Right lobe of liver (tissue), 6 donors: ENCODE measurements around the gene EIF4EBP3. TPM values are rescaled to one million over a fixed set of nuclear protein-coding genes. Genes with fewer than 3 reads are reported as not detected.

Experiments used
- ATAC-seq, 4 donors: fragments of 200-7000 bp; cut with Tn5 transposase; one replicate each; pipeline ENCODE4 v1.9.1; 2020; ENCODE audit warnings: mild to moderate bottlenecking in 4 of 4, moderate library complexity in 4 of 4
- DNase-seq, 3 donors: peaks; one replicate each; pipeline ENCODE4 v3.0.0-alpha.2; 2020
- H3K27ac ChIP-seq, 3 donors: fragments of 200-600 bp; one replicate each; pipeline ENCODE4 v1.8.0; 2022
- H3K27me3 ChIP-seq, 2 donors: fragments of 200-600 bp; one replicate each; pipeline ENCODE4 v1.8.0; 2022
- H3K36me3 ChIP-seq, 4 donors: fragments of 200-600 bp; sonication (generic) in 1 of 4; one replicate each; pipeline versions ENCODE4 v1.5.1 to v1.8.0; 2017 to 2022; ENCODE audit warnings: control low read depth in 1 of 4
- H3K4me1 ChIP-seq, 4 donors: fragments of 200-600 bp; sonication (generic) in 1 of 4; one replicate each; pipeline versions ENCODE4 v1.5.1 to v1.8.0; 2017 to 2022; ENCODE audit warnings: control low read depth in 1 of 4
- H3K4me3 ChIP-seq, 3 donors: fragments of 200-600 bp; one replicate each; pipeline ENCODE4 v1.8.0; 2022
- H3K9me3 ChIP-seq, 4 donors: fragments of 200-600 bp; sonication (generic) in 1 of 4; one replicate each; pipeline versions ENCODE4 v1.5.1 to v1.8.0; 2017 to 2022; ENCODE audit warnings: control low read depth in 1 of 4
- POLR2A ChIP-seq: fragments of 450-650 bp; IDR thresholded peaks from one replicate; pipeline ENCODE4 v1.6.1; 2017; ENCODE audit warnings: antibody characterized with exemption, mild to moderate bottlenecking
- WGBS: methylation state at CpG from one replicate; pipeline ENCODE4 v1.1.6; 2018; ENCODE audit warnings: low coverage, low lambda C conversion rate; ENCODE audit not compliant: insufficient coverage; ENCODE audit errors: missing lambda C conversion rate; 5-methylcytosine and 5-hydroxymethylcytosine counted together
- intact Hi-C, 2 donors: fragments of 100-400 bp; cut with DNase I; formaldehyde crosslinking; loops; one replicate each; pipeline versions ENCODE4 v1.11.2 to v1.14.1; 2022
- total RNA-seq, 6 experiments: library from RNA; depleted of rRNA in 2 of 6; stranded (reverse); fragments of >200 nt in 2 of 6; fragmentation: NEBNext Ultra II Directional in 3 of 6; extraction: Animal tissue kit (Norgen Biotek cat#: 25700) in 3 of 6; gene quantifications; one replicate each; pipeline versions ENCODE4 v1.1.0 to v1.2.4, GENCODE V29; 2016 to 2023
- TF ChIP-seq, protein P1 (sequence below), 4 donors: fragments of 200-600 bp in 3 of 4; fragments of 450-650 bp in 1 of 4; IDR thresholded peaks; one replicate each; pipeline versions ENCODE4 v1.5.1 to v1.8.0; 2016 to 2022; ENCODE audit warnings: antibody characterized with exemption in 4 of 4, mild to moderate bottlenecking in 2 of 4
- donor health status: DM: no; HTN: yes; CAD: no.
- donor health status: DM: no; HTN: no; CAD: no.
- donor health status: DM: no; HTN: no; CAD: no.
- donor health status: DM: no; HTN: yes; CAD: no.
- donor health status: DM: no; HTN: yes; CAD: no.

The EIF4EBP3 gene
- total RNA-seq, 6 experiments from 2014 or later, result 10.7 to 19.5 (median 13.6) TPM

DNA sequence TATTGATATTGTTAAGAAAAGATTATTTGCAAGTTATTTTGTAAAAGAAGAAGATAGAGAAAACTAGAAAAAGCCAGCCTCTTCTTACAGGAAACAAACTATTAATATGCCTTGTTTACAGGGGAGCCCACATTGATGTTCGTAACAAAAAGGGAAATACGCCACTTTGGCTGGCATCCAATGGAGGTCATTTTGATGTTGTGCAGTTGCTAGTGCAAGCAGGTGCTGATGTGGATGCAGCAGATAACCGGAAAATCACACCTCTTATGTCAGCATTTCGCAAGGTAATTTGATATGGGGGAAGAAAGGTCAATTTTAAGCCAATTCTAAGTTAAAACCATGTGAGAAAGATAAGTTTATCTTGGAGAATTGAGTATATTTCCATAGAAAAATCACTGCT, 37.6 kb upstream of the EIF4EBP3 start:
- ATAC-seq, result peak in 2 of 4 donors; percentile 35 to 66
- 43% methylated on average over 4 of the region's 4 CpGs for WGBS
- H3K4me3 ChIP-seq, result no peak overlapping the region
- peaks cover 0 to 86% (median 31%) of the 10 kb centered on the region in 4 donors for H3K36me3 ChIP-seq
- peak in 1 of 3 donors; percentile 39 for DNase-seq
- H3K27ac ChIP-seq, result no peak overlapping the region
- peaks cover 0 to 18% (median 0%) of the 10 kb centered on the region in 4 donors for H3K4me1 ChIP-seq
- intact Hi-C loops, result no loop called here
- TF ChIP-seq, protein P1, sequence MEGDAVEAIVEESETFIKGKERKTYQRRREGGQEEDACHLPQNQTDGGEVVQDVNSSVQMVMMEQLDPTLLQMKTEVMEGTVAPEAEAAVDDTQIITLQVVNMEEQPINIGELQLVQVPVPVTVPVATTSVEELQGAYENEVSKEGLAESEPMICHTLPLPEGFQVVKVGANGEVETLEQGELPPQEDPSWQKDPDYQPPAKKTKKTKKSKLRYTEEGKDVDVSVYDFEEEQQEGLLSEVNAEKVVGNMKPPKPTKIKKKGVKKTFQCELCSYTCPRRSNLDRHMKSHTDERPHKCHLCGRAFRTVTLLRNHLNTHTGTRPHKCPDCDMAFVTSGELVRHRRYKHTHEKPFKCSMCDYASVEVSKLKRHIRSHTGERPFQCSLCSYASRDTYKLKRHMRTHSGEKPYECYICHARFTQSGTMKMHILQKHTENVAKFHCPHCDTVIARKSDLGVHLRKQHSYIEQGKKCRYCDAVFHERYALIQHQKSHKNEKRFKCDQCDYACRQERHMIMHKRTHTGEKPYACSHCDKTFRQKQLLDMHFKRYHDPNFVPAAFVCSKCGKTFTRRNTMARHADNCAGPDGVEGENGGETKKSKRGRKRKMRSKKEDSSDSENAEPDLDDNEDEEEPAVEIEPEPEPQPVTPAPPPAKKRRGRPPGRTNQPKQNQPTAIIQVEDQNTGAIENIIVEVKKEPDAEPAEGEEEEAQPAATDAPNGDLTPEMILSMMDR (IDR thresholded peaks at IDR 0.05), result no peak
- TF ChIP-seq POLR2A, result no peak
- no peaks in the 10 kb centered on the region for H3K9me3 ChIP-seq
- H3K27me3 ChIP-seq, result no peaks in the 10 kb centered on the region

DNA sequence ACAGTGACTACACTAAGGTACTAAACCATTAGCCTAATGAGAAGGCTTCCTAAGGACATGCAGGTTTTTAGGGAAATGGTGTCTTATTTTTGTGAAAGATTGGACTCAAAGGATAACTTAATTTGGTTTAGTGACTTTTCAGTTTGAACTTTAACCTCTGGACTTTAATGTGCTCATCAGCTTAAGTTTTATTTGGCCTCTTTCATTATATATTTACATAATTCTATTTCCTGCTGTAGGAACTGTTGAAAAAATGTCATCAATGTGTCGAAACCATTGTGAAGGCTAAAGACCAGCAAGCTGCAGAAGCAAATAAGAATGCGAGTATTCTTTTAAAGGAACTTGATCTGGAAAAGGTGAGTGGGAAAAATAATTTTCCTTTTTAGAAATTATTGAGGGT, 34.3 kb upstream of the EIF4EBP3 start:
- Histone ChIP-seq H3K4me3 (no peak overlapping the region), H3K36me3 (peaks cover 0 to 59% (median 18%) of the 10 kb centered on the region in 4 donors), H3K4me1 (peaks cover 0 to 18% (median 0%) of the 10 kb centered on the region in 4 donors), H3K9me3 (no peaks in the 10 kb centered on the region), H3K27me3 (no peaks in the 10 kb centered on the region), H3K27ac (peak overlapping the region in 1 of 3 donors; percentile 49)
- intact Hi-C loops, result no loop called here
- TF ChIP-seq, protein P1 (IDR thresholded peaks at IDR 0.05), result no peak
- no peak for TF ChIP-seq POLR2A
- DNase-seq (no peak), ATAC-seq (peak in 3 of 4 donors; percentile 62 to 79 (median 70))
- WGBS, result 33% methylated on average over 2 of the region's 2 CpGs

DNA sequence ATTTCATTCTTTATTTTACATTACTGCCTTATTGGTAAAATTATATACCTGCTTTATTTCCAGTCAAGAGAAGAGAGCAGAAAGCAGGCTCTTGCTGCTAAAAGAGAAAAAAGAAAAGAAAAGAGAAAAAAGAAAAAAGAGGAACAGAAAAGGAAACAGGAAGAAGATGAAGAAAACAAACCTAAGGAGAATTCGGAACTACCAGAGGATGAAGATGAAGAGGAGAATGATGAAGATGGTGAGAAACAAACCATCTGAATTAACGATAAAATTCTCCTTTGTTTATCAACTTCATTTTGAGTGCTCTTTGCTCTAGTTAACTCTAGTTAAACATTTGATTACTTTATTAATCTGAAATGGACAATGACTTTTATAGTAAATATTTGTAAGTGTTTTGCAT, 23.5 kb upstream of the EIF4EBP3 start:
- intact Hi-C loops, result no loop called here
- peaks cover 5 to 60% (median 28%) of the 10 kb centered on the region in 4 donors for H3K36me3 ChIP-seq

DNA sequence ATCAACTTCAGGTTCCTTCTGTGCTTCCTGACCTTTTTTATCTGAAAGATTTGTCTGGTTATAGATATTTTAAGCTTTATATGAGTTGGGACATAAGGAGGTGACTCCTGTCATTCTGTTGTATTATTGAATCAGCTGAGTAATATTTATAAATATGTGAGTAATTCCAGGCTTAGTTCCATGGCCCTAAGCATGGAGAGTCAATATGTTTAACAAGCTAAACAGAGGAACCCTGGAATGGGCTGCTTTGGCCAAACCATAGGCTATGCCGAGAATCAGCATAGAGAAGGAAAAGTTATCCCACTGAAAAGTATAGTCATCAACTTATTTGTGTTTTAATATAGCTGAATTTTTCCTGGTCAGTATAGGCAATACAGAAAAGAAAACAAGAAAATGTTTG, 7.2 kb upstream of the EIF4EBP3 start:
- Histone ChIP-seq H3K4me3 (no peak overlapping the region), H3K36me3 (peaks cover 0 to 72% (median 19%) of the 10 kb centered on the region in 4 donors), H3K27me3 (no peaks in the 10 kb centered on the region), H3K27ac (no peak overlapping the region), H3K9me3 (no peaks in the 10 kb centered on the region), H3K4me1 (no peaks in the 10 kb centered on the region)
- WGBS, result 88% methylated on average over 1 of the region's 1 CpG
- intact Hi-C loops, result no loop called here
- TF ChIP-seq POLR2A, result no peak
- TF ChIP-seq, protein P1 (IDR thresholded peaks at IDR 0.05), result no peak
- DNase-seq, result no peak
- ATAC-seq, result no peak

More for the DNA sequence above, 23.5 kb upstream of the EIF4EBP3 start:
- H3K27me3 ChIP-seq, result no peaks in the 10 kb centered on the region
- ATAC-seq (no peak), DNase-seq (no peak)
- TF ChIP-seq, protein P1 (IDR thresholded peaks at IDR 0.05), result no peak
- TF ChIP-seq POLR2A, result no peak
- H3K27ac ChIP-seq, result no peak overlapping the region
- no peaks in the 10 kb centered on the region for H3K4me1 ChIP-seq
- H3K4me3 ChIP-seq, result no peak overlapping the region
- WGBS, result 80% methylated on average over 2 of the region's 2 CpGs
- H3K9me3 ChIP-seq, result no peaks in the 10 kb centered on the region
